SU-DHL-6 (cell line): ENCODE results near the gene R3HDM2.

Experiments used
- H2AFZ ChIP-seq: fragments of 200-600 bp; sonication (generic); 2 replicates; pipeline ENCODE4 v1.6.1; 2014; ENCODE audit warnings: low read depth, mild to moderate bottlenecking, moderate library complexity, mixed read lengths, antibody characterized with exemption, low read length; ENCODE audit not compliant: severe bottlenecking
- H3F3A ChIP-seq: fragments of 200-600 bp; shearing (Covaris generic); 2 replicates; pipeline ENCODE4 v1.6.0; 2016; ENCODE audit warnings: antibody characterized with exemption, mild to moderate bottlenecking; ENCODE audit not compliant: insufficient read depth
- H3K27ac ChIP-seq: fragments of 200-600 bp; sonication (generic); 2 replicates; pipeline ENCODE4 v1.5.1; 2016; ENCODE audit warnings: low read depth, mild to moderate bottlenecking, low read length, moderate library complexity, mixed read lengths
- H3K27me3 ChIP-seq: fragments of 200-600 bp; sonication (generic), shearing (Covaris generic); 2 replicates; pipeline ENCODE4 v1.6.0; 2014; ENCODE audit warnings: mild to moderate bottlenecking, low read length
- H3K36me3 ChIP-seq: fragments of 200-600 bp; sonication (generic); 2 replicates; pipeline ENCODE4 v1.6.1; 2014; ENCODE audit warnings: mild to moderate bottlenecking, low read length, mixed read lengths
- H3K4me2 ChIP-seq: fragments of 300-600, 200-600 bp; shearing (Covaris generic), sonication (generic); 2 replicates; pipeline ENCODE4 v1.6.0; 2014; ENCODE audit warnings: low read length, low read depth, mild to moderate bottlenecking; ENCODE audit not compliant: poor library complexity, severe bottlenecking
- H3K4me3 ChIP-seq: fragments of 200-600 bp; sonication (generic); 2 replicates; pipeline ENCODE4 v1.5.1; 2014; ENCODE audit warnings: antibody characterized with exemption, low read length, mild to moderate bottlenecking, mixed read lengths; ENCODE audit not compliant: insufficient read depth, poor library complexity, severe bottlenecking
- H3K79me2 ChIP-seq: fragments of 200-600 bp; sonication (generic); 2 replicates; pipeline ENCODE4 v1.6.1; 2014; ENCODE audit warnings: mild to moderate bottlenecking, low read length, moderate library complexity; ENCODE audit not compliant: insufficient read depth
- H3K9ac ChIP-seq: fragments of 200-600 bp; sonication (generic); 2 replicates; pipeline ENCODE4 v1.7.0; 2014; ENCODE audit warnings: mild to moderate bottlenecking, low read length
- H3K9me2 ChIP-seq: fragments of 200-600 bp; sonication (generic); replicated peaks from 2 replicates; pipeline ENCODE4 v1.6.1; 2014; ENCODE audit warnings: low read length; ENCODE audit not compliant: insufficient read depth
- H3K9me3 ChIP-seq: fragments of 200-600 bp; sonication (generic); 2 replicates; pipeline ENCODE4 v1.6.1; 2014; ENCODE audit warnings: low read length, mixed read lengths; ENCODE audit not compliant: insufficient read depth
- H4K20me1 ChIP-seq: fragments of 200-600 bp; sonication (generic); 2 replicates; pipeline ENCODE4 v1.6.1; 2014; ENCODE audit warnings: low read depth, mild to moderate bottlenecking, antibody characterized with exemption, low read length, moderate library complexity, mixed read lengths
- CTCF ChIP-seq: fragments of 200-600 bp; sonication (generic); IDR thresholded peaks from one replicate; pipeline ENCODE4 v1.5.1; 2017; ENCODE audit warnings: antibody characterized with exemption, mild to moderate bottlenecking, low read length, moderate library complexity; ENCODE audit not compliant: insufficient read depth, poor library complexity, severe bottlenecking
- EZH2phosphoT487 ChIP-seq: fragments of 200-600 bp; sonication (generic), shearing (Covaris generic); conservative IDR thresholded peaks from 2 replicates; pipeline ENCODE4 v1.6.1; 2018; ENCODE audit warnings: mild to moderate bottlenecking, antibody characterized with exemption, low read length, moderate library complexity, mixed read lengths

Gene R3HDM2

DNA sequence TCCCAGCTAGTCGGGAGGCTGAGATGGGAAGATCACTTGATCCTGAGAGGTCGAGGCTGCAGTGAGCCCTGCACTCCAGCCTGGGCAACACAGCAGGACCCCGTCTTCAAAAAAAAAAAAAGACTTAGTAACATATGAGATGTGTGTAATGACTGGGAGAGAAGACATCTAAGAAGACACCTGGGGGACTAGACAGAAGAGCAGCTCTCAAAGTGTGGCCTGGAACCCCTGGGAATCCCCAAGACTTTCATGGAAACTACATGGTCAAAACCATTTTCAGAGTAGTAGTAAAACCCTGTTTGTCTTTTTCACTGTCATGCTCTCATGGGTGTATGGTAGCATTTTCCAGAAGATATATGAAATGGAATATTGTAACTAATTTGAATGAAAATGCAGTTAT, 45.3 kb downstream of the R3HDM2 start:
- Histone ChIP-seq H4K20me1 (no peaks in the 10 kb centered on the region), H3K36me3 (no peaks in the 10 kb centered on the region), H3F3A (no peaks in the 10 kb centered on the region), H3K4me2 (no peak overlapping the region), H3K9ac (no peak overlapping the region), H3K4me3 (no peak overlapping the region), H3K79me2 (peaks cover 5% of the 10 kb centered on the region; the same call in 1 of the 2 replicates), H3K27me3 (no peaks in the 10 kb centered on the region), H3K9me3 (no peaks in the 10 kb centered on the region), H3K27ac (no peak overlapping the region), H3K9me2 (no peaks in the 10 kb centered on the region), H2AFZ (no peak overlapping the region)
- TF ChIP-seq CTCF (no peak), EZH2phosphoT487 (no peak)

GRCh38 chr12:57384478-57384877, 46.4 kb downstream of the R3HDM2 start:
- no peaks in the 10 kb centered on the region for H3K9me2 ChIP-seq
- no peak overlapping the region for H3K9ac ChIP-seq
- H4K20me1 ChIP-seq, result no peaks in the 10 kb centered on the region
- no peak overlapping the region for H3K27ac ChIP-seq
- H3K4me3 ChIP-seq, result no peak overlapping the region
- no peaks in the 10 kb centered on the region for H3K9me3 ChIP-seq
- no peaks in the 10 kb centered on the region for H3K36me3 ChIP-seq
- no peak overlapping the region for H2AFZ ChIP-seq
- H3K4me2 ChIP-seq, result no peak overlapping the region
- peaks cover 5% of the 10 kb centered on the region; the same call in 1 of the 2 replicates for H3K79me2 ChIP-seq
- TF ChIP-seq CTCF (no peak), EZH2phosphoT487 (no peak)
- 0 out of 2 replicates have a peak, but pooled peaks cover 5% of the 10 kb centered on the region for H3F3A ChIP-seq
- no peaks in the 10 kb centered on the region for H3K27me3 ChIP-seq

DNA sequence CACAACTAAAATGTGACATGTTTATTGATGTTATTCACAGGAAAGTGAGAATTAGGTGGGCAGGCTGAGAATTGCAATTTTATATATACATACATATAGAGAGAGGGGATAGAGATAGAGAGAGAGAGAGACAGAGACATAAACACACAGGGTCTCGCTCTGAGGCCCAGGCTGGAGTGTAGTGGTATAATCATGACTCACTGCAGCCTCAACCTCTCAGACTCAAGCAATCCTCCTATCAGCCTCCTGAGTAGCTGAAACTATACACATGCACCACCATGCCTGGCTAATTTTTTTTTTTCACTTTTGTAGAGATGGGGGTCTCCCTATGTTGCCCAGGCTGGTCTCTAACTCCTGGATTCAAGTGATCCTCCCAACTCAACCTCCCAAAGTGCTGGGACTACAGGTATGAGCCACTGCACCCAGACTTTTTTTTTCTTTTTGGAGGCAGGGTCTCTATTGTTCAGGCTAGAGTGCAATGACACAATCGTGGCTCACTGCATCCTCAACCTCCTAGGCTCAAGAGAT, 49.1 kb downstream of the R3HDM2 start:
- no peak for TF ChIP-seq EZH2phosphoT487
- TF ChIP-seq CTCF, result no peak
- H3K27me3 ChIP-seq, result no peaks in the 10 kb centered on the region
- H3K27ac ChIP-seq, result no peak overlapping the region
- H3K9me3 ChIP-seq, result no peaks in the 10 kb centered on the region
- no peaks in the 10 kb centered on the region for H3K36me3 ChIP-seq
- no peaks in the 10 kb centered on the region for H3K79me2 ChIP-seq
- no peak overlapping the region for H2AFZ ChIP-seq
- H3K4me3 ChIP-seq, result no peak overlapping the region
- no peak overlapping the region for H3K4me2 ChIP-seq
- H3K9me2 ChIP-seq, result no peaks in the 10 kb centered on the region
- 0 out of 2 replicates have a peak, but pooled peaks cover 5% of the 10 kb centered on the region for H3F3A ChIP-seq
- H3K9ac ChIP-seq, result no peak overlapping the region
- H4K20me1 ChIP-seq, result no peaks in the 10 kb centered on the region
